SU-DHL-6 (cell line): Measurements from ENCODE around the gene SYK.

ENCODE experiments used
- H2AFZ ChIP-seq: fragments of 200-600 bp; sonication (generic); 2 replicates; pipeline ENCODE4 v1.6.1; 2014; ENCODE audit warnings: low read depth, mild to moderate bottlenecking, moderate library complexity, mixed read lengths, antibody characterized with exemption, low read length; ENCODE audit not compliant: severe bottlenecking
- H3F3A ChIP-seq: fragments of 200-600 bp; shearing (Covaris generic); 2 replicates; pipeline ENCODE4 v1.6.0; 2016; ENCODE audit warnings: antibody characterized with exemption, mild to moderate bottlenecking; ENCODE audit not compliant: insufficient read depth
- H3K27ac ChIP-seq: fragments of 200-600 bp; sonication (generic); 2 replicates; pipeline ENCODE4 v1.5.1; 2016; ENCODE audit warnings: low read depth, mild to moderate bottlenecking, low read length, moderate library complexity, mixed read lengths
- H3K27me3 ChIP-seq: fragments of 200-600 bp; sonication (generic), shearing (Covaris generic); 2 replicates; pipeline ENCODE4 v1.6.0; 2014; ENCODE audit warnings: mild to moderate bottlenecking, low read length
- H3K36me3 ChIP-seq: fragments of 200-600 bp; sonication (generic); 2 replicates; pipeline ENCODE4 v1.6.1; 2014; ENCODE audit warnings: mild to moderate bottlenecking, low read length, mixed read lengths
- H3K4me2 ChIP-seq: fragments of 300-600, 200-600 bp; shearing (Covaris generic), sonication (generic); 2 replicates; pipeline ENCODE4 v1.6.0; 2014; ENCODE audit warnings: low read length, low read depth, mild to moderate bottlenecking; ENCODE audit not compliant: poor library complexity, severe bottlenecking
- H3K4me3 ChIP-seq: fragments of 200-600 bp; sonication (generic); 2 replicates; pipeline ENCODE4 v1.5.1; 2014; ENCODE audit warnings: antibody characterized with exemption, low read length, mild to moderate bottlenecking, mixed read lengths; ENCODE audit not compliant: insufficient read depth, poor library complexity, severe bottlenecking
- H3K79me2 ChIP-seq: fragments of 200-600 bp; sonication (generic); 2 replicates; pipeline ENCODE4 v1.6.1; 2014; ENCODE audit warnings: mild to moderate bottlenecking, low read length, moderate library complexity; ENCODE audit not compliant: insufficient read depth
- H3K9ac ChIP-seq: fragments of 200-600 bp; sonication (generic); 2 replicates; pipeline ENCODE4 v1.7.0; 2014; ENCODE audit warnings: mild to moderate bottlenecking, low read length
- H3K9me2 ChIP-seq: fragments of 200-600 bp; sonication (generic); replicated peaks from 2 replicates; pipeline ENCODE4 v1.6.1; 2014; ENCODE audit warnings: low read length; ENCODE audit not compliant: insufficient read depth
- H3K9me3 ChIP-seq: fragments of 200-600 bp; sonication (generic); 2 replicates; pipeline ENCODE4 v1.6.1; 2014; ENCODE audit warnings: low read length, mixed read lengths; ENCODE audit not compliant: insufficient read depth
- H4K20me1 ChIP-seq: fragments of 200-600 bp; sonication (generic); 2 replicates; pipeline ENCODE4 v1.6.1; 2014; ENCODE audit warnings: low read depth, mild to moderate bottlenecking, antibody characterized with exemption, low read length, moderate library complexity, mixed read lengths
- CTCF ChIP-seq: fragments of 200-600 bp; sonication (generic); IDR thresholded peaks from one replicate; pipeline ENCODE4 v1.5.1; 2017; ENCODE audit warnings: antibody characterized with exemption, mild to moderate bottlenecking, low read length, moderate library complexity; ENCODE audit not compliant: insufficient read depth, poor library complexity, severe bottlenecking
- EZH2phosphoT487 ChIP-seq: fragments of 200-600 bp; sonication (generic), shearing (Covaris generic); conservative IDR thresholded peaks from 2 replicates; pipeline ENCODE4 v1.6.1; 2018; ENCODE audit warnings: mild to moderate bottlenecking, antibody characterized with exemption, low read length, moderate library complexity, mixed read lengths

The SYK gene

GRCh38 chr9:90869361-90869760 lies 67.7 kb downstream of the SYK start:
- H2AFZ ChIP-seq: no peak overlapping the region
- no peak overlapping the region for H3K4me2 ChIP-seq
- no peaks in the 10 kb centered on the region for H3K79me2 ChIP-seq
- no peak overlapping the region for H3K27ac ChIP-seq
- peaks cover 17% of the 10 kb centered on the region for H3F3A ChIP-seq
- H3K9me2 ChIP-seq: no peaks in the 10 kb centered on the region
- no peaks in the 10 kb centered on the region for H4K20me1 ChIP-seq
- TF ChIP-seq CTCF (no peak), EZH2phosphoT487 (no peak)
- peaks cover 13% of the 10 kb centered on the region; the same call in 1 of the 2 replicates for H3K36me3 ChIP-seq
- no peaks in the 10 kb centered on the region for H3K27me3 ChIP-seq
- no peak overlapping the region for H3K9ac ChIP-seq
- no peaks in the 10 kb centered on the region for H3K9me3 ChIP-seq
- no peak overlapping the region for H3K4me3 ChIP-seq

GRCh38 chr9:90870621-90871326 lies 69.2 kb downstream of the SYK start:
- H3K4me2 ChIP-seq: no peak overlapping the region
- H3K9ac ChIP-seq: no peak overlapping the region
- no peaks in the 10 kb centered on the region for H3K9me2 ChIP-seq
- no peak overlapping the region for H2AFZ ChIP-seq
- no peak overlapping the region for H3K27ac ChIP-seq
- H3F3A ChIP-seq: peaks cover 17% of the 10 kb centered on the region
- peaks cover 15% of the 10 kb centered on the region; the same call in 1 of the 2 replicates for H3K36me3 ChIP-seq
- no peak overlapping the region for H3K4me3 ChIP-seq
- no peaks in the 10 kb centered on the region for H4K20me1 ChIP-seq
- TF ChIP-seq CTCF: peak; percentile 70
- no peak for TF ChIP-seq EZH2phosphoT487
- H3K27me3 ChIP-seq: no peaks in the 10 kb centered on the region
- H3K9me3 ChIP-seq: no peaks in the 10 kb centered on the region
- no peaks in the 10 kb centered on the region for H3K79me2 ChIP-seq

- peaks cover 15% of the 10 kb centered on the region; the same call in 1 of the 2 replicates for H3K36me3 ChIP-seq
- H3K9me3 ChIP-seq: no peaks in the 10 kb centered on the region
Measured at GRCh38 chr9:90871327-90871935, 69.8 kb downstream of the SYK start.

More at GRCh38 chr9:90871327-90871935, 69.8 kb downstream of the SYK start:
- Histone ChIP-seq H3K9me2 (no peaks in the 10 kb centered on the region), H3K4me2 (no peak overlapping the region), H3K79me2 (no peaks in the 10 kb centered on the region), H4K20me1 (no peaks in the 10 kb centered on the region), H2AFZ (no peak overlapping the region), H3K4me3 (no peak overlapping the region), H3F3A (peaks cover 17% of the 10 kb centered on the region), H3K9ac (no peak overlapping the region), H3K27ac (no peak overlapping the region), H3K27me3 (no peaks in the 10 kb centered on the region)
- TF ChIP-seq EZH2phosphoT487 (no peak), CTCF (no peak)
